Ammon's horn (tissue), 1 donor: ENCODE results near the gene KRTAP5-4.
"Not testable (repeated sequence)": the region's sequence is repeated elsewhere in the genome, so short reads cannot be mapped to it uniquely, and the experiment has no call there.

Experiments
- DNase-seq: peaks from one replicate; pipeline ENCODE4 v3.0.0-alpha.2; 2016; ENCODE audit warnings: low spot score

KRTAP5-4 gene, protein sequence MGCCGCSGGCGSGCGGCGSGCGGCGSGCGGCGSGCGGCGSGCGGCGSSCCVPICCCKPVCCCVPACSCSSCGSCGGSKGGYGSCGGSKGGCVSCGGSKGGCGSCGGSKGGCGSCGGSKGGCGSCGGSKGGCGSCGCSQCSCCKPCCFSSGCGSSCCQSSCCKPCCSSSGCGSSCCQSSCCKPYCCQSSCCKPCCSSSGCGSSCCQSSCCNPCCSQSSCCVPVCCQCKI

DNA sequence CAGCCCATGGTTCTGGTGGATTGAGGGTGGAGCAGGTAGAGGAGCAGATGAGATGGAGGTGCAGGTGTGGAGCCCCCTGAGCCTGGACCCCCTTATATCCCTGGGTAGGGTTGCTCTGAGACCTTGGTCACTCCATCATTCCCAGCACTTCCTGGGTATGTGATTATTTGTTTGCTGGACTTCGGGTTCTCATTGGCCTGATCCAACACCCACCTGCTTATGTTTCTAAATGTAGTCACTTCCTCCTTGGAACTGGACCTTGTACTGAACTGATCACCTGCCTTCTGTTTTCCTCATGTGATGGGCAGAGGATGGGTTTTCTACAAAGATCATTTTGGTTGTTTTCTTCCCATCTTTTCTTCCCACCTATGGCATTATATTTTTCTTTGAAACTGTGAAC, at the start of gene KRTAP5-4:
Gene KRTAP5-4 (minus strand): TSS at position 53 of the 400 bp plus-strand sequence. CDS start 45 bp downstream, at position 8.
- DNase-seq: no peak

DNA sequence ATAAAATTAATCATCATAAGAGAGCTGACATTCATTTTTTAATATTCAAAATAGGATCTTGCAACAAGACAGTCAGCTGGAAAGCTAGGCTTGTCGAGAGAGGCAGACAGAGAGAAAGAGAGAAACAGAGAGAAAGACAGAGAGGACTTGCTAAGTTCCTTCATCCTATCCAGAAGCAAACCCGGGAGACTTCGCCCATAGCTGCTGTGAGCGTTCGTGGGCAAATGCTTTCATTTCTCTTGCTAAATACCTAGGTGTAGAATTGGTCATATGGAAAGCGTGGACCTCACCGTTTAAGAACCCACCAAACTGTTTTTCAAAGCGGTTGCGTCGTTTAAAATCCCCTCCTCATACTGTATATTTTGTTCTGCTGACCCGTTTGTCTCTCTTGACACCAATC, 49.7 kb upstream of the KRTAP5-4 start:
- DNase-seq: no peak

DNA sequence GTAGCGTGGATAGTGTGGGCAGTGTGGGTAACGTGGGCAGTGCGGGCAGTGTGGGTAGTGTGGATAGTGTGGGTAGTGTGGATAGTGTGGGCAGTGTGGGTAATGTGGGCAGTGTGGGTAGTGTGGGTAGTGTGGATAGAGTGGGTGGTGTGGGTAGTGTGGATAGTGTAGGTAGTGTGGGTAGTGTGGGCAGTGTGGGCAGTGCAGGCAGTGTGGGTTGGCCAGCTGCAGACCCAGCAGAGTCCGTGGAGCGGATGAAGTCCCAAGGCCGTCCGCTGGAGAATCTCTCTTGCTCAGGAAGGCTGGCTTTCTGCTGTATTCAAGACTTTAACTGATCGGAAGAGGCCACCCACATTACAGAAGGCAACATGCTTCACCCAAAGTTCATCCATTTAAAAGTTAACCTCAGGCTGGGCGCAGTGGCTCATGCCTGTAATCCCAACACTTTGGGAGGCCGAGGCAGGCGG, 49.0 kb upstream of the KRTAP5-4 start:
- DNase-seq: no peak

DNA sequence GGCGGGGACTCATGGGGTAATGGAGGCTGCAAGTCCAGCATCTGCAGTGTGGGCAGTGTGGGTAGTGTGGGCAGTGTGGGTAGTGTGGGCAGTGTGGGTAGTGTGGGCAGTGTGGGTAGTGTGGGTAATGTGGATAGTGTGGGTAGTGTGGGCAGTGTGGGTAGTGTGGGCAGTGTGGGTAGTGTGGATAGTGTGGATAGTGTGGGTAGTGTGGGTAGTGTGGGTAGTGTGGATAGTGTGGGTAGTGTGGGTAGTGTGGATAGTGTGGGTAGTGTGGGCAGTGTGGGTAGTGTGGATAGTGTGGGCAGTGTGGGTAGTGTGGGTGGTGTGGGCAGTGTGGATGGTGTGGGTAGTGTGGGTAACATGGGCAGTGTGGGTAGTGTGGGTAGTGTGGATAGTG, 48.5 kb upstream of the KRTAP5-4 start:
- DNase-seq: not testable (repeated sequence)

DNA sequence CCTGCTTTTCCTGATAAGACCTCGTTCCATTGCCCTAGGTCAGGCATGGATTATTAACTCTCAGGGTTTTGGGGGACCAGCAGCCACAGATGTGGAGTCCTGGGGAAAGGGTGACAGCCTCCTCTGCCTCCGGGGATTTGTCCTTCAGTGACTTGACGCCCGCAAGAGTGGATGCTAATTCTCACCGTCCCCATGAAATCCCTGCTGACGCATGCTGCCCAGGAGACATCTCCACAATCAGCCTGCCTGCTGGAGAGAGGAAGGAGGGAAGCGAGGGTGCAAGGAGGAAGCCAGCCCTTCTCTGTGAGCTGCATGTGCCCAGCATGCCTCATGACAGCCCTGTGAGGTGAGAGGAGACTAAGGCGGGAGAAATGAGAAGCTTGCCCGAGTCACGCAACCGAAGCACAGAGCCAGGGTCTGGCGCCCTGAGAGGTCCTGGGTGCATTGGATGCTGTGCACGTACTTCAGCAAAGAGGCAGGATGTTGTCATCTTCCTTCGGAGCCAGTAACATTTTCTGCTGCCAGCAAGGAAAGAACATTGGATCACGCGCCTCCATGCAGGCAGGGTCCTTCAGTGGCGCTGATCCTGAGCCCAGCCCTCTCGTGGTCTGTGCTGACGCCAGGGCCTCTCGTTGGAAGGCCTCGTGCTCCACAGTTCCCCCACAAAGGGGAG, 47.7 kb upstream of the KRTAP5-4 start:
- peak; percentile 43 for DNase-seq

DNA sequence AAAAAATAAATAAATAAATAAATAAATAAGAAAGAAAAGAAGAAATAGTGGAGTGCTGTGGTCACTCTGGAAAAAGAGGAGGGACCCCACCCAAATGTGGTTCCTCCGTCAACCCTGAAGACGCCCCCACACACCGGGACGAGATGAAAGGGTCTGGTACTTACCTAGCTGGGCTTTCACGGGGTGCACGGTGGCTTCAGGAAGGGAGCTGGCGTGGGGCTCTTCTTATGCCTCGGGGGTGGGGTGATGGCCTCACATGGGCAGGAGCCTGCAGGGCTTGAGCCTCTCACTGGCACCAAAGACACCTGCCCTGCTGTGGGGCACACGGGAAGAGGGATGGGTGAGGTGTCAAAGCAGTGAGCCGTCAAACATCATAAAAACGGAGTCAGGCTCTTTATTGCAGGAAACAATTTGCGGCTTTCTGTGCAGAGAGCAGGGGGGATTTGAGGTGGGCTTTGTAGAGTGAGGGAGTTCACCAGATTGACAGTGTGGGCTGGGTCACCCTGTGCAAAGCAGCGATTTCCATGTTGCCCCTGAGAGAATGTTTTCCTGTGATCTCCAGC, 47.1 kb upstream of the KRTAP5-4 start:
- DNase-seq: no peak

DNA sequence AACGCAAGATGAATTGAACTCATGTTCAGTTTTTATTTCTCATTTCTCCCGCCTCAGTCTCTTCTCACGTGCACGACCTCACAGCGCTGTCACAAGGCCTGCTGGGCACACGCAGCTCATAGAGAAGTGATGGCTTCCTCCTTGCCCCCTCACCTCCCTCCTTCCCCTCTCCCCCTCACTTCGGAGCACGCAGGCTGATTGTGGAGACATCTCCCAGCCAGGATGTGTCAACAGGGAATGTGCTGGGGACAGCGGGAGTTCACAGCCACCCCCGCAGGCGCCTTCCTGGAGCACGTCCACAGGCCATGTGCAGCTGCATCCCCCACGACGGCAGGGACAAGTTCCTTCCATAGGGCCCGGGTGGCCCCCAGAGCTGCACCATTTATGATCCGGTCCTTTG, 46.0 kb upstream of the KRTAP5-4 start:
- no peak for DNase-seq

DNA sequence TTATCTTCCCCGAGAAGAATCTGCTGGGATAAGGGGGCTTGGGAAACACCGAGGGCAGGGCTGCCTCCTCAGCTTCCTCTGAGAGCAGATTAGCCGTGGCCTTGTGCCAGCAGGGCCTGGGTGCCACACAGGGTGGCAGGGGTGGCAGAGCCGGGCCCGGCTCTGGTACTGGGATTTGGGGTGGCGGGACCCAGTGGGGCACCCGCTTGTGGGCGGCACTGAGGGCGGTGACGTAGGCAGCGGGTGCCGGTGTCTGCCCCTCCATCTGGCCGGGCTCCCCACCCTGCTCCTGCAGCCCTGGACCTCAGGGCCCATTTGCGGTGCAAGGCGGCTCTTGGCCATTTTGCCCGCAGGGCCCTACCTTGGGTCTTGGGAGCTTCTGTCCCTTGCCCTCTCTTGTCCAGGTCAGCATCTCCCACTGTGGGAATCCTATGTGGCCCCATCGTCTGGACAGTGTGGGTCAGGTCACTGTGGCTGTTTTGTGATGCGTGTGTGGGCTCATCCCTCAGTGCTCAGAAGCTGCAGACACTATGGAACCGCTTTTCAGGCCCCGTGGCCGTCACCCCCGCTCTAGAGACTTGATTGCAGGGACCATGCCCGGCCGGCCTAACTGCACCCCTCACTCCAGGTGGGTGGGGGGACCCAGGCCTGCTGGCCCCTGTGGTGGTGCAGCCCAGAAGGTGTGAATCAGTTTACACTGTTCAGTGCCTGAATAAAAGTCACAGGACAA, 45.3 kb upstream of the KRTAP5-4 start:
- DNase-seq: no peak

DNA sequence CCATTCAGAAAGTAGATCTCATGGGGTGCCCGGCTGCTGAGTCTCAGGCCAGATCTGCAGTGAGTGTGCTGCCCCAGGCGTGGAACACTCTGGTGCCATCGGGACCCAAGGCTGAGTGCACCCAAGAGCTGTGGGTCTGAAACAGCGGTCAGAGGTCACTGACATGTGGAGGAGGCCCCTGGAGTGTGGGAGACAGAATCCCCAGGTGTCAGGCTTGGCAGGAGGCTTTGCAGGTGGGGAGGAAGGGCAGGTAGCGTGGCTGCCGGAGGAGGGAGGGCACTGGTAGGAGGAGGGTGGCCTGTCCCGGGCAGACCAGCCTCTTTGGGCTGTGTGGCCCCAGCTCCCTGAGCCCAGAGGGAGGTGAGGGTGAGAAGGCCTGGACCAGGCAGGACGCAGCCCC, 43.4 kb upstream of the KRTAP5-4 start:
- DNase-seq: no peak

DNA sequence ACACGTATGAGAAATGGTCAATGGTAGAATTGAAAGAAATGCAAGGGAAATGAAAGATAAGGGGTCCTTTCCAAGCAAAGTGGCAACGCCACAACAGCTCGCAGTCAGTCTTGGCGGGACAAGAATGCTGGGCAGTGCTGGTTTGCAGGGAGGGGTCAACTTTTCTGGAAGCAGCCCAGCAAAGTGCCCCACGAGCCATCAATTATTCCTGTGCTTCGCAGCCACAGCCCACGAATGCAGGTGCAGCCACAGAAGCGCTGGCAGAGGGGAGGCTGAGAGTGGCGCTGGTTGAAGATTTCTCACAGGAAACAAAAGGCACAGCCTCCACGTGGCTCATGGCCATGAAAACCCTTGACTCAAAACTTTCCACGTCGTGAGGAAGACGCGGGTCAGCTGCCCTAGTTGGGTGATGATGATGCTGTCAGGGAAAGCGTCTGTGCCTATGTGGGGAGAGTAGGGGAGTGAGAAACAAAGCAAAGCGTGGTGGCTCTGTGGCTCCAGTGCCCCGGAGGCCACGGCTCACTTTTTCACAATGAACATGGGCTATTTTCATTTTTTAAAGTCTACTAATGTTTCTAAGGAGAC, 40.9 kb upstream of the KRTAP5-4 start:
- DNase-seq: not testable (repeated sequence)

DNA sequence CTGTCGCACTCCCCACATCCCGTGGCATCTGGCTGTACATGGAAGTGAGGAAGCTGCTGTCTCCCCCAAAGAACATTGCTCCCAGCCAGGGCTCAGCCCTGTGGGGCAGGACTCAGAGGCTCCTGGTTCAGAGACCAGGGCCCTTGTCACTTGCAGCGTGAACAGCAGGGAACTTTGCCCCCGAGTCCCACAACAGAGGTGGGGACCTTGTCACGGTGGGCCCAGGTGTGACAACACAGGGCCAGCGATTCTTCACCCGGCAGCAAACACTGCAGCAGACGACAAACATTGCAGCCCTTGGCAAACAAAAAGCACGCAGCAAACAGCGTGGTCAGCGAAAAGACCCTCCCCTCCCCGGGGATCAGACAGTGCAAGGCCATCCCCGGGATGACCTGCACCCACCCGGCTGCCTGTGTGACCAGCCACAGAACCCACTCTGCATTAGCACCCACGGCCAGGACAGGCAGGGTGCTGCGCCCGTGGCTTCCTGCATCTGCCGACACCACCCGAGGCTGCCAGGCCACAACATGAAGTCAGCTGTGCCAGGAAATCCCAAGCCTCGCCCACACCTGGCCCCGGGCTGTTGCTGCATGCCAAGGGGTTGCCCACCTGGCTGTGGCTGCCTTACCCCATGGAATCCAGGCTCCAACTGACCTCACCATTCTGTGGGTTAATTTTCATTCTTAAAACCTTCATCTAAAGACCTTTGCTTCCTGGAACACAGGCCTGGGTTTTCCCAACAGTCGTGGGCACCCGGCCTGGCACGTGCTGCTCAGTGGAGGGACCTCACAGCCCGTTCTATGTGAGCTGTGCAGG, 39.7 kb upstream of the KRTAP5-4 start:
- DNase-seq: not testable (repeated sequence)

DNA sequence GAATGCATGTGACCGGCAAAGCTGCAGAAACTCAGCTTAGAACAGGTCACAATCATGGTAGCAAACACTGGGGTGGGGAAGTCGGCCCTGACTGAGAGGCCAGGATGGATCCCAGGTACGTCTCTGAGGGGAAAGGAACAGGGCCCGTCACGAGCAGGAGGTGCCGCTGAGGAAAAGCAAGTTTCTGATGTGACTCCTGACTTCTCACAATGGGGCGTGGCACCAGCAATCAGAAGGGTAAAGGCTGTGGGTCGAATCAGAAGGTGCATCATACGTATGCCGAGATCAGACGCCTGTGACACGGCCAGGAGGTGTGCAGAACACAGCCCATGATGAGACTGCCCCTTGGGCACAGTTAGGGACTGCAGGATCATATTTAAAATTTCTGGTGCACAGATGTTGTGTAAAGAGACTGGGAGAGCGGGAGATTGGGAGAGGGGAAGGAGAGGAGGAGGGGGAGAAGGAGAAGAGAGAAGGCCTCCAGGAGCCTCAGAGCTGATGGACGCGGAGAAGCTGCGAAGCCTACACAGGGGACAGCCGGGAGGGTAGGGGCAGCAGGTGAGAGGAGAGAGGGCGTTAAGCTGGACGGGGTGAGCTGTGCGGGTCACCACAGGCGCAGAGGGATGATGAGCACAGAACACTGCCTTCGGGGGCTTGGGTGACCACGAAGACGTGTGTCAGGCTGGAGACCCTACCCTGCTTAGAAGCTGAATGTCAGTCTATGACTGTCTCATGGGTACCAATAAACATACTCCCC, 38.4 kb upstream of the KRTAP5-4 start:
- no peak for DNase-seq

DNA sequence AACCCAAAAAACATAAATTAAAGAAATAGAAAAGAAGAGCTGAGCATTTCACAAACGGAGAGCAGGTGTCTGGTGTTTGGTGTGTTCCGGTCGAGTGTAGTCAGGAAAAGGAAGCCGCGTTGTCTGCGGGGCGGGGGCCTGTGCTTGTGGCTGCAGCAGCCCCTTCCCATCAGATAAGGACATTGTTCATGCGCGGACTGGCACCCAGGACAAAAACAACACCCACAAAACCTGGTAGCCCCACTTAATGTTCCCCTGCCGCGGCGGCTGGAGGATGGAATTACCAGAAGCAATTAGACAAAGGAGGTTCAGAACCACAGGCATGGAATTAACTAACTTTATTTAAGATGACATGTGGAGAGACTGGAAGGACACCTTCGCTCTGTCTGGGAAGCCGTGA, 37.6 kb upstream of the KRTAP5-4 start:
- no peak for DNase-seq

DNA sequence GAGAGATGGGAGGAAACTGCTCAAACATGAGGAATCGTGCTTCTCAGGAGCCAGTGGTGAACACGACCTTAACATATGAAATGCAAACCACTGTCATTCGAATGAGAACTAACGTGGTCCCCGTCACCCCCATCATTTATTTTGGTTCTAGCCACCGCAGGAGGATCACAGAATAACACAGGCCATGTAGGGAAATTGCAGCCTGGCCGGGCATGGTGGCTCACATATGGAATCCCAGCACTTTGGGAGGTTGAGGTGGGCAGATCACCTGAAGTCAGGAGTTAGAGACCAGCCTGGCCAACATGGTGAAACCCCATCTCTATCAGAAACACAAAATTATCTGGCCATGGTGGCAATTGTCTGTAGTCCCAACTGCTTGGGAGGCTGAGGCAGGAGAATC, 34.7 kb upstream of the KRTAP5-4 start:
- no peak for DNase-seq

DNA sequence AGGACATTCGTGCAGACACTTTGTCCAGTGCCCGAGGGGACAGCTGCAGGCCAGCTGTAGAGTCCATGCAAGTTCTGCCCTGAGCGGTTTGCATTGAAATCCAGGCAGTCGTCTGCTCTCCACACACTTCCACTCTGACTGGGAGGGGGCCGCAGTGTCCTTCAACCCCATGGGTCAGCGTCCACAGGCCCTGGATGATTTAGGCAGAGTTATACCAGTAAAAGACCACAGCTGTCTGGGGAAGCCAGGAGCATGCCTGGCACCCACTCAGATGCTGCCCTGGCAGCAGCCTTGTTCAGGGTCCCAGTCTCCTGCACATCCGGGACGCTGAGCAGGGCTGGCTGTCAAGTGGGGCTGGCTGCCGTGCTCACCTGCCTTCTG, 34.1 kb upstream of the KRTAP5-4 start:
- no peak for DNase-seq

DNA sequence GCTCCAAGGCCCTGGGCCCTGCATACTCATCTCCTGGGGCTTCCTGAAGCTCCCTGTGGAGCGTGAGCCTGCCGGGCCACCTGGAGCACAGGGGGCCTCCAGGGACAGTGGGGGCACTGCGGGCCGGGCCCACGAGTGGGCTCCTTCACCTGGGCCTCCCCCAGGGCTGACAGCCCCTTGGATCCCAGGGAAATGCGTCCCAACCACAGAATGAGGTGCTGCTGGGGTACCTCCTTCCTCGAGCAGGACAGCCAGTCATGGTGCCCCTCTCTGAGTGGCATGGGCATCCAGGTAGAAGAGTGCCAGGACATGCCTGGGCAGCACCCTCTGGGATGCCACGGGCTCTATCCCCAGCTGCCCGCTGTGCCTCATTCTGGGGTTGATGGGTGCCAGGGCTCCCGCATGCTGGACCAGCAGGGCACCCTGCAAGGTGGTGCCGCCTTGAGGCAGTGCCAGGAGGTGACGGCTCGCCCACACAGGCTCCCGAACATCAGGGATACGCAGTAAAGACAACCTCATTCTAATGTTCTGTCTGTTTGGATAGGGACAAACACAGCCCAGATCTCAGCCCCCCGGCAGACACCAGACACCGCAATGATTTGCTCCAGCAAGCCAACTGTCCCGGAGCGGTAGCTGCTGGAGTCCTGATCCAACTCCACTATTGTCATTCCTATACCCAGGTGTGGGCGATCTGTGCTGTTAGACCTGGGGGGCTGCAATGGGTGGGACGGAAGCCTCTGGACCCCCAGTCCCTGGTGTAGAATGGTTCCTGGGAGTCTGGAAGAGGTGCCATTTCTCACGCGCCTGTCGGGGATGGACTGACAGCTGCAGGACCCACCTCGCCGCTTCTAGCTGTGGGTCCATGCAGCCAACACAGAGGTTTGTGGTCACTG, 33.5 kb upstream of the KRTAP5-4 start:
- no peak for DNase-seq

DNA sequence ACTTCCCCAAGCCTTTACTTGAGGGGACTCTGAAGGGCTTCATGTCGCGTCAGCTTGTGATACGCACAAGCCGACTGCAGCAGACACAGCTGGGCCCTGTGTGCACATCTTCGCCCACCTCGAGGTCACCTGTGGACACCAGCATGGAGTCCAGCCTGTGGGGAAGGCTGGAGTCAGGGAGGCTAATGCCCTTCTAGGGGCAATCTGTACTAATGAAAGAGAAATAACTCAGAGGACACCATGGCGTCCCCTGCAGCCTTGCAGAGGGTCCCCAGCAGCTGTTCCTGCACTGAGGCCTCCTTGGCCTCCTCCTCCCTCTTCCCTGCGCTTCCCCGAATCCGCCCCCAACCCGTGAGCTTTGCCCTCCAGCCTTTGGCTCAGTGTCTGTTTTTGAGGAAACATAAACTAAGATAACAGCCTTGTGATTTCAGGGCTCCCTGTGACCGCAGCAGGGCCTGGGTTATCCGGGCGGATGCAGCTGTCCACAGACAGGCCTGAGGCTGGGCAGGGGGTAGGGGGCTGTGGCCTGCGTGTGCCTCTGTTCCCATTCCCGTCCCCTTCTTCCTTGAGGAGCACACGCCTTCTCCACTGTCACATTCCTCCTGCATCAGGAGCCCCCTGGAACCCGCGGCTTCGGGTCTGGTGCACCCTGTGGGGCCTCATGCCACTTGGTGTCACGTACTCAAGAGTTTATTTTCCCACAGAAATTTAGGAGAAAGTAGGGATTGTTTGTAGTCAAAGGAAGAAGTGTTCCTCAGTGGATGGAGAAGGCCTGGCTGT, 32.6 kb upstream of the KRTAP5-4 start:
- DNase-seq: no peak

DNA sequence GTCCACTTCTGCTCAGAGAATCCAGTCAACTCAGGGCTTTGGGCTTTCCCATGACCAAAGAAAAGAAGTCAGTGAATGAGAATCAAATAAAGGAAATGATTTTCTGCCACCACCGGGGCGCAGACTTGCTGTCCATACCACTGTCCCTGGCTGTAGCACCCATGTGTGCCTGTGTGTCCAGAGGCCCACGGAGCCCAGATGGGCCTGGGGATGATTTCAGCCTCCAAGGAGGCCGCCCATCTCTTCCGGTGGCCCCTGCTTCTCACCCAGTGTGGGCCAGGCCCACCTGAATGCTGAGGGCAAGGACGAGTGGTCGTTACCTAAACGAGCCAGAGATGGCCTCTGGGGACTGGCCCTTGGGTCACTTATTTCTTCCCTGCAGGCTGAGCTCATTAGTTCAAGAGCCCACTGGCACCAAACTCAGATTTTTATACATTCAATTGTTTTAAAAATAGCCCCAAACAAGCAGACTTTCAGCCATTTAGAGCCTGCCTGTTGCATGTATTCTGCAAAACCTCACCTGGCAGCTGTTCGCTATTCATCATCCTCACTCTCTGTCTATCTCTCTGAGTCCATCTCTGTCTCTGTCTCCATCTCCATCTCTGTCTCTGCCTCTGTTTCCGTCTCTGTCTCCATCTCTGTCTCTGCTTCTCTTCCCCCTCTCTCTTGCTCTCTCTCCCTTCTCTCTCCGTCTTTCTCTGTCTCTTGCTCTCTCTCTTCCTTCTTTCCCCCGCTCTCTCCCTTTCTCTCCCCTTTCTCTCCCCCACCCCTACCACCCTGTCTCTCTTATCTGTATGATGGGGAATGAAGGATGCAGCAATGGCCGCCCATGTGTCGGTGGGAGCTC, 31.8 kb upstream of the KRTAP5-4 start:
- DNase-seq: no peak
